Hepatocyte (in vitro differentiated cells): ENCODE data around the gene TTYH2.

ENCODE experiments used
- CTCF ChIP-seq: fragments of 200-600 bp; sonication (generic); IDR thresholded peaks from 2 replicates; pipeline ENCODE4 v1.5.1; 2016; ENCODE audit warnings: antibody characterized with exemption, mild to moderate bottlenecking; ENCODE audit not compliant: poor library complexity
- EZH2 ChIP-seq: fragments of 200-600 bp; sonication (generic); IDR thresholded peaks from 2 replicates; pipeline ENCODE4 v1.6.1; 2016; ENCODE audit warnings: antibody characterized with exemption, mild to moderate bottlenecking, borderline replicate concordance
- EZH2phosphoT487 ChIP-seq: fragments of 200-600 bp; sonication (generic); IDR thresholded peaks from one replicate; pipeline ENCODE4 v1.6.1; 2018; ENCODE audit warnings: antibody characterized with exemption, mild to moderate bottlenecking, low read depth, moderate library complexity; ENCODE audit not compliant: unreplicated experiment, severe bottlenecking

GRCh38 chr17:74201250-74201649 lies 12.1 kb upstream of the TTYH2 start:
- TF ChIP-seq CTCF (no peak), EZH2phosphoT487 (no peak), EZH2 (no peak)
